ENCODE measurements around the gene HBEGF.
A peak's percentile ranks its signal among the peaks of the same experiment; 100 is the strongest.

HBEGF gene

DNA sequence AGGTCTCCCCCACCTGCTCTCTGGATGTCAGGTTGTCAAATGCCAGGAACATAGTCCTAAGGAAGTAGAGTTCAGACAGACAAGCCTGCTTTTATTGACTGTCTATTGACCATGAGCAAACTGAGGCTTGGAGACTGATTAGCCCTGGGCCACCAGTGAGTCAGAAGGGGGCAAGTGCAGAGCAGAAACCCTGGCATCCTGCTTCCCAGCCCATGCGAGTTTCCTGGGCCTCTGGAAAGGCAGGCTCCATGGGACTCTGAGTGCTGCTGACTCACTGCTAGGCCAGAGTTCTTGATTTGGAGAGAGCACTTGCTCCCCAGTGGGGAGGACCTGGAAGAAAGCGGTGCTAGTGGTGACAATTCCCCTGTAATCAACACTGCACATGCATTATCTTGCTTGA, 2.8 kb upstream of the HBEGF start:
- no peaks in the 10 kb centered on the region for H3K27me3 ChIP-seq (ENCODE audit: insufficient read depth, poor library complexity, severe bottlenecking)
- no peak overlapping the region for H3K4me3 ChIP-seq (replicated peaks; ENCODE audit: insufficient read depth, low read length)
- DNase-seq (ENCODE audit: low read depth in 1 of 2, low spot score in 1 of 2): no peak
- TF ChIP-seq, protein P1, sequence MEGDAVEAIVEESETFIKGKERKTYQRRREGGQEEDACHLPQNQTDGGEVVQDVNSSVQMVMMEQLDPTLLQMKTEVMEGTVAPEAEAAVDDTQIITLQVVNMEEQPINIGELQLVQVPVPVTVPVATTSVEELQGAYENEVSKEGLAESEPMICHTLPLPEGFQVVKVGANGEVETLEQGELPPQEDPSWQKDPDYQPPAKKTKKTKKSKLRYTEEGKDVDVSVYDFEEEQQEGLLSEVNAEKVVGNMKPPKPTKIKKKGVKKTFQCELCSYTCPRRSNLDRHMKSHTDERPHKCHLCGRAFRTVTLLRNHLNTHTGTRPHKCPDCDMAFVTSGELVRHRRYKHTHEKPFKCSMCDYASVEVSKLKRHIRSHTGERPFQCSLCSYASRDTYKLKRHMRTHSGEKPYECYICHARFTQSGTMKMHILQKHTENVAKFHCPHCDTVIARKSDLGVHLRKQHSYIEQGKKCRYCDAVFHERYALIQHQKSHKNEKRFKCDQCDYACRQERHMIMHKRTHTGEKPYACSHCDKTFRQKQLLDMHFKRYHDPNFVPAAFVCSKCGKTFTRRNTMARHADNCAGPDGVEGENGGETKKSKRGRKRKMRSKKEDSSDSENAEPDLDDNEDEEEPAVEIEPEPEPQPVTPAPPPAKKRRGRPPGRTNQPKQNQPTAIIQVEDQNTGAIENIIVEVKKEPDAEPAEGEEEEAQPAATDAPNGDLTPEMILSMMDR (IDR thresholded peaks at IDR 0.05; ENCODE audit: insufficient read depth, low read length): no peak
- TF ChIP-seq, protein P2, sequence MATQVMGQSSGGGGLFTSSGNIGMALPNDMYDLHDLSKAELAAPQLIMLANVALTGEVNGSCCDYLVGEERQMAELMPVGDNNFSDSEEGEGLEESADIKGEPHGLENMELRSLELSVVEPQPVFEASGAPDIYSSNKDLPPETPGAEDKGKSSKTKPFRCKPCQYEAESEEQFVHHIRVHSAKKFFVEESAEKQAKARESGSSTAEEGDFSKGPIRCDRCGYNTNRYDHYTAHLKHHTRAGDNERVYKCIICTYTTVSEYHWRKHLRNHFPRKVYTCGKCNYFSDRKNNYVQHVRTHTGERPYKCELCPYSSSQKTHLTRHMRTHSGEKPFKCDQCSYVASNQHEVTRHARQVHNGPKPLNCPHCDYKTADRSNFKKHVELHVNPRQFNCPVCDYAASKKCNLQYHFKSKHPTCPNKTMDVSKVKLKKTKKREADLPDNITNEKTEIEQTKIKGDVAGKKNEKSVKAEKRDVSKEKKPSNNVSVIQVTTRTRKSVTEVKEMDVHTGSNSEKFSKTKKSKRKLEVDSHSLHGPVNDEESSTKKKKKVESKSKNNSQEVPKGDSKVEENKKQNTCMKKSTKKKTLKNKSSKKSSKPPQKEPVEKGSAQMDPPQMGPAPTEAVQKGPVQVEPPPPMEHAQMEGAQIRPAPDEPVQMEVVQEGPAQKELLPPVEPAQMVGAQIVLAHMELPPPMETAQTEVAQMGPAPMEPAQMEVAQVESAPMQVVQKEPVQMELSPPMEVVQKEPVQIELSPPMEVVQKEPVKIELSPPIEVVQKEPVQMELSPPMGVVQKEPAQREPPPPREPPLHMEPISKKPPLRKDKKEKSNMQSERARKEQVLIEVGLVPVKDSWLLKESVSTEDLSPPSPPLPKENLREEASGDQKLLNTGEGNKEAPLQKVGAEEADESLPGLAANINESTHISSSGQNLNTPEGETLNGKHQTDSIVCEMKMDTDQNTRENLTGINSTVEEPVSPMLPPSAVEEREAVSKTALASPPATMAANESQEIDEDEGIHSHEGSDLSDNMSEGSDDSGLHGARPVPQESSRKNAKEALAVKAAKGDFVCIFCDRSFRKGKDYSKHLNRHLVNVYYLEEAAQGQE (IDR thresholded peaks at IDR 0.05; ENCODE audit: insufficient replicate concordance, low read depth): no peak
- TF ChIP-seq POLR2AphosphoS5 (IDR thresholded peaks at IDR 0.05; ENCODE audit: low read depth) (no peak), GABPA (IDR thresholded peaks at IDR 0.05; ENCODE audit: low read depth) (no peak), SPI1 (IDR thresholded peaks at IDR 0.05; ENCODE audit: borderline replicate concordance, low read depth) (no peak)
- no peak overlapping the region for H3K27ac ChIP-seq (replicated peaks)

- H3K27me3 ChIP-seq (ENCODE audit: insufficient read depth, poor library complexity, severe bottlenecking): no peaks in the 10 kb centered on the region
- TF ChIP-seq, protein P1 (IDR thresholded peaks at IDR 0.05; ENCODE audit: insufficient read depth, low read length): no peak
- TF ChIP-seq POLR2AphosphoS5 (IDR thresholded peaks at IDR 0.05; ENCODE audit: low read depth) (no peak), SPI1 (IDR thresholded peaks at IDR 0.05; ENCODE audit: borderline replicate concordance, low read depth) (no peak), GABPA (IDR thresholded peaks at IDR 0.05; ENCODE audit: low read depth) (no peak)
- TF ChIP-seq, protein P2 (IDR thresholded peaks at IDR 0.05; ENCODE audit: insufficient replicate concordance, low read depth): no peak
- no peak overlapping the region for H3K27ac ChIP-seq (replicated peaks)
- no peak overlapping the region for H3K4me3 ChIP-seq (replicated peaks; ENCODE audit: insufficient read depth, low read length)
- DNase-seq (ENCODE audit: low read depth in 1 of 2, low spot score in 1 of 2): peak in 1 of 2 experiments; percentile 9
Measured at GRCh38 chr5:140348104-140348503, 1.7 kb upstream of the HBEGF start.

GRCh38 chr5:140347360-140347759, 957 bp upstream of the HBEGF start:
- no peak for DNase-seq (ENCODE audit: low read depth in 1 of 2, low spot score in 1 of 2)
- TF ChIP-seq SPI1 (IDR thresholded peaks at IDR 0.05; ENCODE audit: borderline replicate concordance, low read depth) (no peak), GABPA (IDR thresholded peaks at IDR 0.05; ENCODE audit: low read depth) (no peak), POLR2AphosphoS5 (IDR thresholded peaks at IDR 0.05; ENCODE audit: low read depth) (no peak)
- TF ChIP-seq, protein P1 (IDR thresholded peaks at IDR 0.05; ENCODE audit: insufficient read depth, low read length): no peak
- TF ChIP-seq, protein P2 (IDR thresholded peaks at IDR 0.05; ENCODE audit: insufficient replicate concordance, low read depth): no peak
- Histone ChIP-seq H3K27ac (replicated peaks) (no peak overlapping the region), H3K4me3 (replicated peaks; ENCODE audit: insufficient read depth, low read length) (no peak overlapping the region), H3K27me3 (ENCODE audit: insufficient read depth, poor library complexity, severe bottlenecking) (no peaks in the 10 kb centered on the region)

All from HL-60 (cell line).